WTC11 (cell line): ENCODE measurements around the gene DEXI. TPM values are rescaled to one million over a fixed set of nuclear protein-coding genes. Genes with fewer than 3 reads are reported as not detected.

Experiments
- ATAC-seq: fragments of 200-7000 bp; cut with Tn5 transposase; 2 replicates; pipeline ENCODE4 v1.10.0; 2021; ENCODE audit warnings: mild to moderate bottlenecking, moderate library complexity
- Bru-seq: library from RNA; stranded (reverse); fragments of 400-500 nt; gene quantifications from one replicate; lab custom pipeline; 2021; lab: Mats Ljungman, UMichigan
- CTCF ChIA-PET: fragments of 300-600 bp; sonication (Branson Sonifier 250); formaldehyde crosslinking; loops from one replicate; lab custom pipeline; 2021; ENCODE audit warnings: antibody characterized with exemption; lab: Charles Lee
- POLR2A ChIA-PET: fragments of 350-600 bp; sonication (Branson Sonifier 250); formaldehyde crosslinking; loops from one replicate; lab custom pipeline; 2021; ENCODE audit warnings: antibody characterized with exemption; lab: Charles Lee
- DNase-seq: peaks from one replicate; pipeline ENCODE4 v3.0.0; 2021; ENCODE audit warnings: low spot score
- H3K27ac Mint-ChIP-seq: 2 replicates; pipeline ENCODE4 v1.8.0; 2021; ENCODE audit warnings: mixed read lengths
- H3K27me3 Mint-ChIP-seq: 2 replicates; pipeline ENCODE4 v1.8.0; 2021; ENCODE audit warnings: low read depth, mild to moderate bottlenecking, moderate library complexity, mixed read lengths
- H3K36me3 Mint-ChIP-seq: 2 replicates; pipeline ENCODE4 v1.8.0; 2021; ENCODE audit warnings: mixed read lengths
- H3K4me1 Mint-ChIP-seq: 2 replicates; pipeline ENCODE4 v1.8.0; 2022; ENCODE audit warnings: mixed read lengths
- H3K4me3 Mint-ChIP-seq: 2 replicates; pipeline ENCODE4 v1.8.0; 2021; ENCODE audit warnings: mild to moderate bottlenecking, moderate library complexity, mixed read lengths
- H3K9me3 Mint-ChIP-seq: 2 replicates; pipeline ENCODE4 v1.8.0; 2021; ENCODE audit warnings: mixed read lengths
- AR ChIP-seq: fragments of 250-450 bp; sonication (Bioruptor Pico); IDR thresholded peaks from 2 replicates; pipeline ENCODE4 v1.9.0; 2021; ENCODE audit warnings: mild to moderate bottlenecking
- ATF6 ChIP-seq: sonication (generic); formaldehyde crosslinking; IDR thresholded peaks from 2 replicates; pipeline ENCODE4 v1.8.1; 2023; ENCODE audit warnings: mild to moderate bottlenecking, missing genetic modification reagents
- ELF4 ChIP-seq: sonication (generic); formaldehyde crosslinking; IDR thresholded peaks from 2 replicates; pipeline ENCODE4 v1.8.1; 2022; ENCODE audit warnings: low read depth, mild to moderate bottlenecking, moderate library complexity, missing genetic modification reagents
- FOXP1 ChIP-seq: sonication (generic); formaldehyde crosslinking; IDR thresholded peaks from 2 replicates; pipeline ENCODE4 v1.8.0; 2022; ENCODE audit warnings: missing genetic modification reagents, mild to moderate bottlenecking, moderate library complexity, borderline replicate concordance
- HMGA2 ChIP-seq: fragments of 250-450 bp; sonication (Bioruptor Pico); IDR thresholded peaks from 2 replicates; pipeline ENCODE4 v1.4.0; 2021; ENCODE audit warnings: mild to moderate bottlenecking, moderate library complexity
- IRF2 ChIP-seq: sonication (generic); formaldehyde crosslinking; IDR thresholded peaks from 2 replicates; pipeline ENCODE4 v1.8.0; 2022; ENCODE audit warnings: low read depth, missing genetic modification reagents, borderline replicate concordance
- KAT7 ChIP-seq: sonication (generic); formaldehyde crosslinking; IDR thresholded peaks from 2 replicates; pipeline ENCODE4 v1.8.1; 2023; ENCODE audit warnings: missing genetic modification reagents, mild to moderate bottlenecking, borderline replicate concordance
- MYBL2 ChIP-seq: sonication (generic); formaldehyde crosslinking; IDR thresholded peaks from 2 replicates; pipeline ENCODE4 v1.8.1; 2023; ENCODE audit warnings: mild to moderate bottlenecking, moderate library complexity, missing genetic modification reagents
- NFYB ChIP-seq: sonication (generic); formaldehyde crosslinking; conservative IDR thresholded peaks from 2 replicates; pipeline ENCODE4 v1.8.0; 2022; ENCODE audit warnings: low read depth, missing genetic modification reagents
- SMAD3 ChIP-seq: sonication (generic); formaldehyde crosslinking; IDR thresholded peaks from 2 replicates; pipeline ENCODE4 v1.8.0; 2022; ENCODE audit warnings: missing genetic modification reagents, mild to moderate bottlenecking, borderline replicate concordance
- SMAD4 ChIP-seq: sonication (generic); formaldehyde crosslinking; IDR thresholded peaks from 2 replicates; pipeline ENCODE4 v1.8.0; 2022; ENCODE audit warnings: mild to moderate bottlenecking, missing genetic modification reagents
- SOX15 ChIP-seq: fragments of 250-450 bp; sonication (Bioruptor Pico); IDR thresholded peaks from 2 replicates; pipeline ENCODE4 v1.9.0; 2021; ENCODE audit warnings: mild to moderate bottlenecking
- SP1 ChIP-seq: sonication (generic); formaldehyde crosslinking; conservative IDR thresholded peaks from 2 replicates; pipeline ENCODE4 v1.8.1; 2022; ENCODE audit warnings: missing genetic modification reagents
- TCF7 ChIP-seq: sonication (generic); formaldehyde crosslinking; IDR thresholded peaks from 2 replicates; pipeline ENCODE4 v1.8.0; 2022; ENCODE audit warnings: mild to moderate bottlenecking, low read depth, missing genetic modification reagents, moderate library complexity
- ZBTB21 ChIP-seq: sonication (generic); formaldehyde crosslinking; IDR thresholded peaks from 2 replicates; pipeline ENCODE4 v1.8.1; 2023; ENCODE audit warnings: mild to moderate bottlenecking, missing genetic modification reagents, borderline replicate concordance
- ZMAT4 ChIP-seq: fragments of 250-450 bp; sonication (Bioruptor Pico); IDR thresholded peaks from 2 replicates; pipeline ENCODE4 v1.9.0; 2021; ENCODE audit warnings: mild to moderate bottlenecking
- ZNF396 ChIP-seq: fragments of 250-450 bp; sonication (Bioruptor Pico); IDR thresholded peaks from 2 replicates; pipeline ENCODE4 v1.8.0; 2021; ENCODE audit warnings: mild to moderate bottlenecking, moderate library complexity, borderline replicate concordance
- ZNF425 ChIP-seq: fragments of 250-450 bp; sonication (Bioruptor Pico); conservative IDR thresholded peaks from 2 replicates; pipeline ENCODE4 v1.9.0; 2021; ENCODE audit warnings: mild to moderate bottlenecking
- ZNF671 ChIP-seq: fragments of 250-450 bp; sonication (Bioruptor Pico); IDR thresholded peaks from 2 replicates; pipeline ENCODE4 v1.8.0; 2021; ENCODE audit warnings: mild to moderate bottlenecking
- ZSCAN18 ChIP-seq: fragments of 250-450 bp; sonication (Bioruptor Pico); IDR thresholded peaks from 2 replicates; pipeline ENCODE4 v2.1.2; 2022; ENCODE audit warnings: mild to moderate bottlenecking, moderate library complexity
- long read RNA-seq, 3 experiments: library from RNA in 1 of 3; library from capped mRNA in 1 of 3; library from polyadenylated mRNA in 1 of 3; unstranded in 2 of 3; stranded (forward) in 1 of 3; transcript quantifications; one replicate each; pipeline ENCODE4 v2.0.0, GENCODE V29; 2021
- total RNA-seq: library from RNA; stranded (reverse); gene quantifications from 3 replicates; pipeline ENCODE4 v1.2.3, GENCODE V29; 2021
- TF ChIP-seq, protein P1 (sequence below): sonication (generic); formaldehyde crosslinking; IDR thresholded peaks from 2 replicates; pipeline ENCODE4 v1.8.0; 2022; ENCODE audit warnings: mild to moderate bottlenecking, missing genetic modification reagents
- TF ChIP-seq, protein P2 (sequence below): fragments of 250-450 bp; sonication (Bioruptor Pico); IDR thresholded peaks from 2 replicates; pipeline ENCODE4 v1.9.0; 2021; ENCODE audit warnings: moderate library complexity, mild to moderate bottlenecking, inconsistent platforms, borderline replicate concordance
- TF ChIP-seq, protein P3 (sequence below): sonication (generic); formaldehyde crosslinking; IDR thresholded peaks from 2 replicates; pipeline ENCODE4 v1.8.0; 2022; ENCODE audit warnings: mild to moderate bottlenecking, missing genetic modification reagents
- TF ChIP-seq, protein P4 (sequence below): sonication (generic); formaldehyde crosslinking; IDR thresholded peaks from 2 replicates; pipeline ENCODE4 v1.8.0; 2023; ENCODE audit warnings: missing genetic modification reagents

DEXI gene
- total RNA-seq = 33.7 to 42.1 TPM (median 37.7 TPM) in 3 replicates
- percentile 84 among the genes with signal in this experiment for Bru-seq, nascent RNA
- long read RNA-seq, experiment 1, full-length matches to known transcripts = 76 of 79 reads
- long read RNA-seq, experiment 1, partial matches to known transcripts = 0 of 79 reads
- long read RNA-seq, experiment 1, other reads (novel, unspliced or antisense) = 3 of 79 reads
- long read RNA-seq, experiment 2, full-length matches to known transcripts = 66 of 76 reads
- long read RNA-seq, experiment 2, partial matches to known transcripts = 2 of 76 reads
- long read RNA-seq, experiment 2, other reads (novel, unspliced or antisense) = 8 of 76 reads
- long read RNA-seq, experiment 3 = 0 reads

DNA sequence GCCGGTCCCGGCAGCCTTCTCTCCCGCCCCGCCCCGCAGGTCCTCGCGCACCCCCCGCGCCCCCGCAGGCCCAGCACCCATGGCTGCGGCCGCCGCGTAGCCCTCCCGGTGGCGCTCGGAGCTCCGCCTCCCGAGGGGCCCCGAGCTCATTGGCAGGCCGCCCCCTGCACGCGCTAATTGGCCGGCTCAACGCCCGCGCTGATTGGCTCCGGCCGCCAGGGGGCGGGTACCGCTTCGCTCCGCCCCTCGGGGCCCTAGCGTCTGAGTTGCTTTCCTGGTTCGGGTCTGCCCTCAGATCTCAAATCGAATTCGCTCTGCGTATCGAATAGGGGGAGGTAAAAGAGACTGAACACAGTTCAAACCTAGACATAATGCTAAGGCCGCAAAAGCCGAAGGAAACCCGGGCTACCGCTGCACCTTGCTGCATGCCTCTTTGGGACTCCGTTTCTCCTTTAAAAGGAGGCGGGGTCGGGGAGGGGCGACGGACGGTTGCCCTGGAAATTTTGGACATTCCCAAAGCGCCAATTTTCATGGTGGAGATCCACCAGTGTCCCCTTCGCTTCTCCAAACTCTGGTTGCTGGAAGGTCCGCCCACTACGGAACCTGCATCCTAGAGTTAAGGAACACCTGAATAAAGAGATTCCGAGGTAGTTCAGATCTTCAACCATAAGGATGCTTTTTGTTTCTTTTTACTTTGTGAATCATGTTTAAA, at the start of gene DEXI:
Gene DEXI (minus strand): TSS at position 117 of the 712 bp plus-strand sequence. CDS start 463 bp downstream, outside the sequence.
- H3K4me3 Mint-ChIP-seq = peak within 1 kb of the TSS; percentile 95
- ATAC-seq (peak; percentile 69), DNase-seq (peak; percentile 93)
- H3K4me1 Mint-ChIP-seq = peaks cover 57% of the 10 kb centered on the region
- ChIA-PET CTCF (interaction anchor here (0.6 to 3.7 kb wide), 15 partner anchors 11 to 1152 kb away, joined by 3 to 38 read pairs (median 3); partner anchors contain the start of gene SOCS1), POLR2A (interaction anchor here (0.5 to 1.0 kb wide), 3 partner anchors 24 to 81 kb away, joined by 3 to 5 read pairs (median 4); no protein-coding TSS in a partner anchor)
- no peaks in the 10 kb centered on the region for H3K9me3 Mint-ChIP-seq
- peak within 1 kb of the TSS; percentile 60 for H3K27ac Mint-ChIP-seq
- peaks cover 3% of the 10 kb centered on the region; the same call in 1 of the 2 replicates for H3K27me3 Mint-ChIP-seq
- peaks cover 9% of the 10 kb centered on the region; the same call in 1 of the 2 replicates for H3K36me3 Mint-ChIP-seq
- no peak for TF ChIP-seq SMAD3 (CRISPR knock-in tag)
- no peak for TF ChIP-seq ZSCAN18
- TF ChIP-seq, protein P1, sequence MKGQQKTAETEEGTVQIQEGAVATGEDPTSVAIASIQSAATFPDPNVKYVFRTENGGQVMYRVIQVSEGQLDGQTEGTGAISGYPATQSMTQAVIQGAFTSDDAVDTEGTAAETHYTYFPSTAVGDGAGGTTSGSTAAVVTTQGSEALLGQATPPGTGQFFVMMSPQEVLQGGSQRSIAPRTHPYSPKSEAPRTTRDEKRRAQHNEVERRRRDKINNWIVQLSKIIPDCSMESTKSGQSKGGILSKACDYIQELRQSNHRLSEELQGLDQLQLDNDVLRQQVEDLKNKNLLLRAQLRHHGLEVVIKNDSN (CRISPR knock-in tag) = no peak
- TF ChIP-seq ATF6 (CRISPR knock-in tag) = no peak
- TF ChIP-seq SP1 (CRISPR knock-in tag) = peak; percentile 86
- no peak for TF ChIP-seq ZMAT4 (CRISPR knock-in tag)
- TF ChIP-seq ZBTB21 (CRISPR knock-in tag) = no peak
- TF ChIP-seq KAT7 (CRISPR knock-in tag) = no peak
- peak; percentile 70 for TF ChIP-seq NFYB
- TF ChIP-seq HMGA2 (CRISPR knock-in tag) = no peak
- no peak for TF ChIP-seq AR
- TF ChIP-seq SMAD4 = no peak
- no peak for TF ChIP-seq TCF7
- TF ChIP-seq SOX15 (CRISPR knock-in tag) = no peak
- TF ChIP-seq ELF4 = no peak
- no peak for TF ChIP-seq ZNF425
- TF ChIP-seq ZNF396 (CRISPR knock-in tag) = no peak
- TF ChIP-seq, protein P2, sequence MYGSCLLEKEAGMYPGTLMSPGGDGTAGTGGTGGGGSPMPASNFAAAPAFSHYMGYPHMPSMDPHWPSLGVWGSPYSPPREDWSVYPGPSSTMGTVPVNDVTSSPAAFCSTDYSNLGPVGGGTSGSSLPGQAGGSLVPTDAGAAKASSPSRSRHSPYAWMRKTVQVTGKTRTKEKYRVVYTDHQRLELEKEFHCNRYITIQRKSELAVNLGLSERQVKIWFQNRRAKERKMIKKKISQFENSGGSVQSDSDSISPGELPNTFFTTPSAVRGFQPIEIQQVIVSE (CRISPR knock-in tag) = no peak
- TF ChIP-seq FOXP1 (CRISPR knock-in tag) = no peak
- no peak for TF ChIP-seq ZNF671
- TF ChIP-seq, protein P3, sequence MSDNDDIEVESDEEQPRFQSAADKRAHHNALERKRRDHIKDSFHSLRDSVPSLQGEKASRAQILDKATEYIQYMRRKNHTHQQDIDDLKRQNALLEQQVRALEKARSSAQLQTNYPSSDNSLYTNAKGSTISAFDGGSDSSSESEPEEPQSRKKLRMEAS (CRISPR knock-in tag) = peak; percentile 32; the same call in 1 of the 2 replicates
- TF ChIP-seq, protein P4, sequence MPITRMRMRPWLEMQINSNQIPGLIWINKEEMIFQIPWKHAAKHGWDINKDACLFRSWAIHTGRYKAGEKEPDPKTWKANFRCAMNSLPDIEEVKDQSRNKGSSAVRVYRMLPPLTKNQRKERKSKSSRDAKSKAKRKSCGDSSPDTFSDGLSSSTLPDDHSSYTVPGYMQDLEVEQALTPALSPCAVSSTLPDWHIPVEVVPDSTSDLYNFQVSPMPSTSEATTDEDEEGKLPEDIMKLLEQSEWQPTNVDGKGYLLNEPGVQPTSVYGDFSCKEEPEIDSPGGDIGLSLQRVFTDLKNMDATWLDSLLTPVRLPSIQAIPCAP = no peak
- no peak for TF ChIP-seq IRF2 (CRISPR knock-in tag)
- TF ChIP-seq MYBL2 (CRISPR knock-in tag) = no peak
